Suprapubic skin (tissue), 4 donors: ENCODE measurements around the gene ALDH1A1. TPM values are rescaled to one million over a fixed set of nuclear protein-coding genes. Genes with fewer than 3 reads are reported as not detected.

Source experiments
- DNase-seq, 2 donors: peaks; one replicate each; pipeline ENCODE4 v3.0.0-alpha.2; 2019; ENCODE audit warnings: low spot score in 2 of 2
- H3K27ac ChIP-seq: fragments of 200-600 bp; sonication (generic); one replicate; pipeline ENCODE4 v1.5.1; 2019
- H3K27me3 ChIP-seq: fragments of 200-600 bp; sonication (generic); one replicate; pipeline ENCODE4 v1.5.1; 2019
- H3K36me3 ChIP-seq: fragments of 200-600 bp; sonication (generic); one replicate; pipeline ENCODE4 v1.5.1; 2019
- H3K4me1 ChIP-seq: fragments of 200-600 bp; sonication (generic); one replicate; pipeline ENCODE4 v1.5.1; 2019
- H3K4me3 ChIP-seq: fragments of 200-600 bp; sonication (generic); one replicate; pipeline ENCODE4 v1.5.1; 2019; ENCODE audit warnings: mild to moderate bottlenecking
- H3K9me3 ChIP-seq: fragments of 200-600 bp; sonication (generic); one replicate; pipeline ENCODE4 v1.5.1; 2019
- CTCF ChIP-seq, 2 donors: fragments of 200-600 bp in 1 of 2; fragments of 450-650 bp in 1 of 2; sonication (generic) in 1 of 2; IDR thresholded peaks; one replicate each; pipeline ENCODE4 v1.5.1; 2016 to 2019; ENCODE audit warnings: antibody characterized with exemption in 2 of 2, mild to moderate bottlenecking in 1 of 2, moderate library complexity in 1 of 2
- EP300 ChIP-seq: sonication (generic); formaldehyde crosslinking; IDR thresholded peaks from one replicate; pipeline ENCODE4 v1.6.1; 2017; ENCODE audit warnings: antibody characterized with exemption
- POLR2A ChIP-seq, 2 donors: fragments of 450-650 bp; IDR thresholded peaks; one replicate each; pipeline ENCODE4 v1.6.1; 2017; ENCODE audit warnings: antibody characterized with exemption in 2 of 2, mild to moderate bottlenecking in 2 of 2, moderate library complexity in 2 of 2
- POLR2AphosphoS5 ChIP-seq, 3 donors: sonication (generic); formaldehyde crosslinking; IDR thresholded peaks; one replicate each; pipeline ENCODE4 v1.6.1; 2017; ENCODE audit warnings: antibody characterized with exemption in 3 of 3
- WGBS: methylation state at CpG from one replicate; pipeline ENCODE4 v1.1.5; 2018; 5-methylcytosine and 5-hydroxymethylcytosine counted together
- total RNA-seq, 4 donors: library from RNA; depleted of rRNA; stranded (reverse); fragments of >200 nt; gene quantifications; one replicate each; pipeline ENCODE4 v1.1.0, GENCODE V29; 2016

ALDH1A1 gene
- total RNA-seq, 4 donors from 2014 or later = 7.7 to 19.2 (median 11.2) TPM

GRCh38 chr9:72928042-72928507, 24.8 kb downstream of the ALDH1A1 start:
- TF ChIP-seq POLR2A (IDR thresholded peaks at IDR 0.05) = no peak
- TF ChIP-seq EP300 = no peak
- no peak for TF ChIP-seq POLR2AphosphoS5 (IDR thresholded peaks at IDR 0.05)
- TF ChIP-seq CTCF (IDR thresholded peaks at IDR 0.05) = no peak
- H3K36me3 ChIP-seq = no peaks in the 10 kb centered on the region
- H3K4me1 ChIP-seq = peaks cover 5% of the 10 kb centered on the region
- H3K27me3 ChIP-seq = no peaks in the 10 kb centered on the region
- no peak overlapping the region for H3K4me3 ChIP-seq
- DNase-seq = no peak
- 95% methylated on average over 4 of the region's 4 CpGs for WGBS
- H3K9me3 ChIP-seq = no peaks in the 10 kb centered on the region
- no peak overlapping the region for H3K27ac ChIP-seq

GRCh38 chr9:72926506-72926905, 26.3 kb downstream of the ALDH1A1 start:
- Histone ChIP-seq H3K4me3 (no peak overlapping the region), H3K9me3 (no peaks in the 10 kb centered on the region), H3K4me1 (peaks cover 5% of the 10 kb centered on the region), H3K27me3 (no peaks in the 10 kb centered on the region), H3K27ac (no peak overlapping the region), H3K36me3 (no peaks in the 10 kb centered on the region)
- no peak for DNase-seq
- no peak for TF ChIP-seq POLR2A (IDR thresholded peaks at IDR 0.05)
- TF ChIP-seq CTCF (IDR thresholded peaks at IDR 0.05) = no peak
- no peak for TF ChIP-seq POLR2AphosphoS5 (IDR thresholded peaks at IDR 0.05)
- no peak for TF ChIP-seq EP300
- WGBS = 97% methylated on average over 1 of the region's 1 CpG

GRCh38 chr9:72925891-72926290, 27.0 kb downstream of the ALDH1A1 start:
- 89% methylated on average over 1 of the region's 1 CpG for WGBS

GRCh38 chr9:72925126-72925789, 27.6 kb downstream of the ALDH1A1 start:
- H3K4me3 ChIP-seq = no peak overlapping the region
- H3K36me3 ChIP-seq = no peaks in the 10 kb centered on the region
- H3K27me3 ChIP-seq = no peaks in the 10 kb centered on the region
- no peaks in the 10 kb centered on the region for H3K9me3 ChIP-seq
- TF ChIP-seq CTCF (IDR thresholded peaks at IDR 0.05) (no peak), EP300 (no peak), POLR2A (IDR thresholded peaks at IDR 0.05) (no peak), POLR2AphosphoS5 (IDR thresholded peaks at IDR 0.05) (no peak)
- peak overlapping the region; percentile 33 for H3K27ac ChIP-seq
- peaks cover 5% of the 10 kb centered on the region for H3K4me1 ChIP-seq
- 46% methylated on average over 6 of the region's 6 CpGs for WGBS
- DNase-seq = no peak

More at GRCh38 chr9:72925891-72926290, 27.0 kb downstream of the ALDH1A1 start:
- no peak overlapping the region for H3K4me3 ChIP-seq
- TF ChIP-seq POLR2A (IDR thresholded peaks at IDR 0.05) (no peak), CTCF (IDR thresholded peaks at IDR 0.05) (no peak), EP300 (no peak), POLR2AphosphoS5 (IDR thresholded peaks at IDR 0.05) (no peak)
- H3K36me3 ChIP-seq = no peaks in the 10 kb centered on the region
- DNase-seq = no peak
- H3K27me3 ChIP-seq = no peaks in the 10 kb centered on the region
- no peak overlapping the region for H3K27ac ChIP-seq
- peaks cover 5% of the 10 kb centered on the region for H3K4me1 ChIP-seq
- no peaks in the 10 kb centered on the region for H3K9me3 ChIP-seq

GRCh38 chr9:72924154-72924790, 28.6 kb downstream of the ALDH1A1 start:
- Histone ChIP-seq H3K9me3 (no peaks in the 10 kb centered on the region), H3K27ac (peak overlapping the region; percentile 33), H3K4me1 (peaks cover 5% of the 10 kb centered on the region), H3K4me3 (no peak overlapping the region), H3K27me3 (no peaks in the 10 kb centered on the region), H3K36me3 (no peaks in the 10 kb centered on the region)
- WGBS = 91% methylated on average over 1 of the region's 1 CpG
- no peak for TF ChIP-seq POLR2AphosphoS5 (IDR thresholded peaks at IDR 0.05)
- TF ChIP-seq CTCF (IDR thresholded peaks at IDR 0.05) = no peak
- no peak for DNase-seq
